Peyer's patch (tissue), 4 donors: ENCODE measurements around the gene LIN54. TPM values are rescaled to one million over a fixed set of nuclear protein-coding genes. Genes with fewer than 3 reads are reported as not detected.

ENCODE experiments used
- DNase-seq, 3 donors: peaks; one replicate each; pipeline ENCODE4 v3.0.0-alpha.2; 2017 to 2019
- H3K27ac ChIP-seq, 4 donors: fragments of 200-600 bp; sonication (generic); one replicate each; pipeline ENCODE4 v1.5.1; 2016 to 2019
- H3K27me3 ChIP-seq, 2 donors: fragments of 200-600 bp; sonication (generic); one replicate each; pipeline ENCODE4 v1.5.1; 2019
- H3K36me3 ChIP-seq, 3 donors: fragments of 200-600 bp; sonication (generic); one replicate each; pipeline ENCODE4 v1.5.1; 2016 to 2019
- H3K4me1 ChIP-seq, 4 donors: fragments of 200-600 bp; sonication (generic); one replicate each; pipeline ENCODE4 v1.5.1; 2016 to 2019
- H3K4me3 ChIP-seq, 4 donors: fragments of 200-600 bp; sonication (generic); 1 replicate in 3 of 4; 2 replicates in 1 of 4; pipeline ENCODE4 v1.5.1; 2016 to 2019; ENCODE audit warnings: mild to moderate bottlenecking in 1 of 4
- H3K9me3 ChIP-seq, 4 donors: fragments of 200-600 bp; sonication (generic); one replicate each; pipeline ENCODE4 v1.5.1; 2016 to 2019; ENCODE audit warnings: mild to moderate bottlenecking in 1 of 4
- POLR2A ChIP-seq, 2 donors: fragments of 450-650 bp; IDR thresholded peaks; one replicate each; pipeline ENCODE4 v1.5.1; 2017; ENCODE audit warnings: antibody characterized with exemption in 2 of 2, mild to moderate bottlenecking in 2 of 2, moderate library complexity in 2 of 2
- total RNA-seq, 4 donors: library from RNA; depleted of rRNA; stranded (reverse); fragments of >200 nt; gene quantifications; one replicate each; pipeline ENCODE4 v1.1.0, GENCODE V29; 2016
- TF ChIP-seq, protein P1 (sequence below), 6 experiments: fragments of 450-650 bp in 4 of 6; fragments of 200-600 bp in 2 of 6; sonication (generic) in 1 of 6; IDR thresholded peaks; one replicate each; pipeline ENCODE4 v1.5.1; 2017 to 2019; ENCODE audit warnings: antibody characterized with exemption in 6 of 6, mild to moderate bottlenecking in 3 of 6, moderate library complexity in 1 of 6

The LIN54 gene
- total RNA-seq, 4 donors from 2014 or later = 8.7 to 13.0 (median 9.4) TPM

DNA sequence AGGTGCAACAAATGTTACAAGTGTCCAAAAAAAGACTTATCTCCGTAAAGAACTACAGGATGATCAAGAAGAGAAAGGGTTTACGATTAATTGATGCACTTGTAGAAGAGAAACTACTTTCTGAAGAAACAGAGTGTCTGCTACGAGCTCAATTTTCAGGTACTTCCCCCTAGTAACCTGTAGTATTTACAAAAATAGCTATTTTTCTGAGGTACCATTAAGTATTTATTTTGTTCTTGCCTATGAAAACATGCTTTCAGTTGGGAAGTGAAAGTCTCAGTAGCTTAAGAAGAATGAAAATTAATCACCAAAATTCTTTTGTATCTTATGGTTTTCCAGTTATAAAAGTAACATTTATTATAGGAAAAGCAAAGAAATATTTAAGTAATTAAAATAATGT, 104.2 kb downstream of the LIN54 start:
- Histone ChIP-seq H3K36me3 (peaks cover 0 to 7% (median 0%) of the 10 kb centered on the region in 3 donors), H3K4me3 (no peak overlapping the region), H3K4me1 (no peaks in the 10 kb centered on the region), H3K9me3 (no peaks in the 10 kb centered on the region), H3K27me3 (no peaks in the 10 kb centered on the region), H3K27ac (no peak overlapping the region)
- TF ChIP-seq, protein P1, sequence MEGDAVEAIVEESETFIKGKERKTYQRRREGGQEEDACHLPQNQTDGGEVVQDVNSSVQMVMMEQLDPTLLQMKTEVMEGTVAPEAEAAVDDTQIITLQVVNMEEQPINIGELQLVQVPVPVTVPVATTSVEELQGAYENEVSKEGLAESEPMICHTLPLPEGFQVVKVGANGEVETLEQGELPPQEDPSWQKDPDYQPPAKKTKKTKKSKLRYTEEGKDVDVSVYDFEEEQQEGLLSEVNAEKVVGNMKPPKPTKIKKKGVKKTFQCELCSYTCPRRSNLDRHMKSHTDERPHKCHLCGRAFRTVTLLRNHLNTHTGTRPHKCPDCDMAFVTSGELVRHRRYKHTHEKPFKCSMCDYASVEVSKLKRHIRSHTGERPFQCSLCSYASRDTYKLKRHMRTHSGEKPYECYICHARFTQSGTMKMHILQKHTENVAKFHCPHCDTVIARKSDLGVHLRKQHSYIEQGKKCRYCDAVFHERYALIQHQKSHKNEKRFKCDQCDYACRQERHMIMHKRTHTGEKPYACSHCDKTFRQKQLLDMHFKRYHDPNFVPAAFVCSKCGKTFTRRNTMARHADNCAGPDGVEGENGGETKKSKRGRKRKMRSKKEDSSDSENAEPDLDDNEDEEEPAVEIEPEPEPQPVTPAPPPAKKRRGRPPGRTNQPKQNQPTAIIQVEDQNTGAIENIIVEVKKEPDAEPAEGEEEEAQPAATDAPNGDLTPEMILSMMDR (IDR thresholded peaks at IDR 0.05) = no peak
- TF ChIP-seq POLR2A (IDR thresholded peaks at IDR 0.05) = no peak
- no peak for DNase-seq

GRCh38 chr4:82905205-82905604, 105.4 kb downstream of the LIN54 start:
- Histone ChIP-seq H3K27me3 (no peaks in the 10 kb centered on the region), H3K27ac (no peak overlapping the region), H3K4me1 (no peaks in the 10 kb centered on the region), H3K4me3 (no peak overlapping the region), H3K36me3 (no peaks in the 10 kb centered on the region), H3K9me3 (no peaks in the 10 kb centered on the region)
- DNase-seq = no peak
- TF ChIP-seq, protein P1 (IDR thresholded peaks at IDR 0.05) = no peak
- TF ChIP-seq POLR2A (IDR thresholded peaks at IDR 0.05) = no peak

DNA sequence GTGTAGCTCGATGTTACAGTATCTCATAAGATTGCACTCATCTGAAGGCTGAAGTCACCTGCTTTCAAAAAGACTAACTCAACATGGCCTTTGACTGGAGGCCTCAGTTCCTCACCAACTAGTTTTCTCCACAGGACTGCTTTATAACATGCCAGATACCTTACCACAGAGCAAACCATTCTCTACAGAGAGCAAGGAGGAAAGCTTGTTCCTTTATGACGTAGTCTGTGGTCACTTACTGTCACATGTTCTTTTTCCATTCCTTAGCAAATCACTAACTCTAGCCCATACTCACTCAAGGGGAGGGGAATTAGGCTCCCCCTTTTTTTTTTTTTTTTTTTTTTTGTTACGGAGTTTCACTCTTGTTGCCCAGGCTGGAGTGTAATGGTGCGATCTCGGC, 106.9 kb downstream of the LIN54 start:
- Histone ChIP-seq H3K27me3 (no peaks in the 10 kb centered on the region), H3K4me3 (no peak overlapping the region), H3K27ac (no peak overlapping the region), H3K4me1 (peaks cover 0 to 5% (median 0%) of the 10 kb centered on the region in 4 donors), H3K36me3 (no peaks in the 10 kb centered on the region), H3K9me3 (no peaks in the 10 kb centered on the region)
- TF ChIP-seq POLR2A (IDR thresholded peaks at IDR 0.05) = no peak
- TF ChIP-seq, protein P1 (IDR thresholded peaks at IDR 0.05) = no peak
- no peak for DNase-seq

- peak overlapping the region; percentile 54 to 73 (median 60) for H3K4me3 ChIP-seq
- peak overlapping the region; percentile 90 to 100 (median 96) for H3K27ac ChIP-seq
- H3K36me3 ChIP-seq = peaks cover 0 to 7% (median 0%) of the 10 kb centered on the region in 3 donors
- H3K27me3 ChIP-seq = no peaks in the 10 kb centered on the region
- H3K9me3 ChIP-seq = no peaks in the 10 kb centered on the region
- DNase-seq = no peak
- peaks cover 0 to 8% (median 3%) of the 10 kb centered on the region in 4 donors for H3K4me1 ChIP-seq
- TF ChIP-seq POLR2A (IDR thresholded peaks at IDR 0.05) = no peak
These were observed 109.4 kb downstream of the LIN54 start for GRCh38 chr4:82901183-82901718.

DNA sequence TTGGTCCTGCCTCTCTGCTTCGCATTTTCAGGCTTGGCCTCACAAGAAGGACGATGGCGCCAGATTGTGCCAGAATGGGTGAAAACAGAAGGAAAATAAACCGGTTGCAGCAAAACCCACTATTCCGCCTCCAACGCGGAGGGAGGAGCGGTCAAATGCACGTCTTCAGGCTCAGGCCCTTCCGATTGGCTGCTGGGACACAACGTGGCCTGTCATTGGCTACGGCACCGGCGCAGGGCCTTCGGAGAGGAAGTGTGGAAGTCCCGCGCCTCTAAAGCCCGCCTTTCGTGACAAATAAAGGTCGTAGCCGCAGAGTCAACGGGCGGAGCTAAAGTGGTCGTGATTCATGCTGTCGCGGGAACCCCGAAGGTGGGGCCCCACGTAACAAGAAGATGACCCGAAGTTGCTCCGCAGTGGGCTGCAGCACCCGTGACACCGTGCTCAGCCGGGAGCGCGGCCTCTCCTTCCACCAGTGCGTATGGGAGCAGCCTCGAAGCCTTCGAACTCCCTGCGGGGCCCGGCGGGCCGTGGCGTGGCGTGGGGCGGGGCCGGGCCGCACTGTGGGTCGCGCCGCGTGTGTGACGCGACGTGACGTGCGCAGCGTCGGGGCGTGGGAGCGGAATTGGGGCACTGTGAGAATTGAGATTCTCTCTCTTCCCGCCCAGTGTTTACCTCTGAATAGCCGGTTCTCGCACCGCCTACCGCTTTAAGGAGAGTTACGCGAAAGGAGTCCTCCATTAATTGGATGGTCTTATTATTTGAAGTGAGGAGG, 110.0 kb downstream of the LIN54 start, which contains the start of gene THAP9:
Gene THAP9, plus strand, starts transcription at position 325 of the 772 bp plus-strand sequence. Its CDS starts 68 bp downstream, at position 393.
- H3K27me3 ChIP-seq = no peaks in the 10 kb centered on the region
- peak; percentile 97 to 99 (median 98) for DNase-seq

More for the DNA sequence above, 110.0 kb downstream of the LIN54 start, which contains the start of gene THAP9:
- no peaks in the 10 kb centered on the region for H3K9me3 ChIP-seq
- TF ChIP-seq, protein P1 (IDR thresholded peaks at IDR 0.05) = peak in 1 of 6 experiments; percentile 10
- peak; percentile 60 to 89 for TF ChIP-seq POLR2A (IDR thresholded peaks at IDR 0.05)
- H3K27ac ChIP-seq = peak within 1 kb of the TSS; percentile 90 to 100 (median 96)
- H3K36me3 ChIP-seq = peaks cover 0 to 7% (median 0%) of the 10 kb centered on the region in 3 donors
- peak within 1 kb of the TSS; percentile 54 to 73 (median 60) for H3K4me3 ChIP-seq
- peaks cover 0 to 8% (median 3%) of the 10 kb centered on the region in 4 donors for H3K4me1 ChIP-seq
